ENCODE results near the gene TLE3. TPM values are rescaled to one million over a fixed set of nuclear protein-coding genes. Genes with fewer than 3 reads are reported as not detected.

TLE3 gene
- total RNA-seq, 1 experiment from 2014 or later, result 98.2 TPM

GRCh38 chr15:70013656-70014313, 83.9 kb downstream of the TLE3 start:
- Mint-ChIP-seq H3K36me3 (ENCODE audit: insufficient read depth in 1 of 3, low read depth in 3 of 3) (0 out of 7 replicates have a peak, but pooled peaks cover 0 to 4% (median 0%) of the 10 kb centered on the region in 3 experiments), H3K27me3 (ENCODE audit: low read depth) (peaks cover 18% of the 10 kb centered on the region)
- H3K14ac ChIP-seq (ENCODE audit: insufficient read depth, low read length), result no peak overlapping the region

More at GRCh38 chr15:70013656-70014313, 83.9 kb downstream of the TLE3 start:
- no peak overlapping the region for H2BK20ac ChIP-seq (ENCODE audit: low read depth, low read length, poor library complexity, severe bottlenecking)
- H3K27me3 ChIP-seq (ENCODE audit: insufficient read depth, low read length), result no peaks in the 10 kb centered on the region
- no peaks in the 10 kb centered on the region for H3K79me2 ChIP-seq (ENCODE audit: insufficient read depth, low read length)
- H3K4me1 Mint-ChIP-seq, result peaks cover 30 to 39% of the 10 kb centered on the region in 2 experiments
- H2BK5ac ChIP-seq (ENCODE audit: insufficient read length, low read length), result no peak overlapping the region
- no peak for DNase-seq
- no peak overlapping the region for H4K91ac ChIP-seq (ENCODE audit: insufficient read length, low read depth, low read length)
- no peak overlapping the region for H3K9ac ChIP-seq (ENCODE audit: extremely low read depth, insufficient read length, low read length)
- H3K23me2 ChIP-seq (ENCODE audit: insufficient read length, low read depth, low read length, poor library complexity, severe bottlenecking), result no peaks in the 10 kb centered on the region
- H2BK15ac ChIP-seq (ENCODE audit: low read depth, low read length), result no peak overlapping the region
- H3K18ac ChIP-seq (ENCODE audit: insufficient read length, low read depth, low read length), result no peak overlapping the region
- no peak for TF ChIP-seq CTCF (conservative IDR thresholded peaks at IDR 0.05)
- no peak overlapping the region for H3K27ac Mint-ChIP-seq
- no peak overlapping the region for H3K23ac ChIP-seq (ENCODE audit: insufficient read length, low read depth, low read length)
- no peak overlapping the region for H2BK120ac ChIP-seq (ENCODE audit: low read depth, low read length, poor library complexity, severe bottlenecking)
- H3K9me3 Mint-ChIP-seq, result no peaks in the 10 kb centered on the region; a peak in 2 of 5 replicates
- H3K79me1 ChIP-seq (ENCODE audit: insufficient read depth, low read depth, low read length, poor library complexity, severe bottlenecking), result no peaks in the 10 kb centered on the region
- no CpG with 5 or more reads among the region's 8 CpGs for WGBS (ENCODE audit: extremely low coverage, insufficient read length, low lambda C conversion rate)
- no peak overlapping the region for H3K4me3 Mint-ChIP-seq
- no peak overlapping the region for H2BK12ac ChIP-seq (ENCODE audit: insufficient read length, low read depth, low read length)
- no peak overlapping the region for H3K56ac ChIP-seq (ENCODE audit: insufficient read length, low read depth, low read length)
- H3T11ph ChIP-seq (ENCODE audit: low read length), result no peak overlapping the region
- H4K20me1 ChIP-seq (ENCODE audit: control insufficient read depth, insufficient read depth, insufficient read length), result no peaks in the 10 kb centered on the region
- H3K4me1 ChIP-seq (ENCODE audit: insufficient read depth, low read length), result no peaks in the 10 kb centered on the region; the same call in 1 of the 2 replicates
- no peak overlapping the region for H3K4ac ChIP-seq (ENCODE audit: low read depth, low read length)
- no peak overlapping the region for H4K5ac ChIP-seq (ENCODE audit: insufficient read length, low read depth, low read length)
- H4K8ac ChIP-seq (replicated peaks; ENCODE audit: insufficient read length, low read depth, low read length), result no peak overlapping the region
- H2AFZ ChIP-seq (ENCODE audit: low read length), result no peak overlapping the region
- H3K27ac ChIP-seq (ENCODE audit: insufficient read length, low read depth, low read length), result no peak overlapping the region
- no peak overlapping the region for H2AK5ac ChIP-seq (ENCODE audit: insufficient read length, low read length)
- H3K4me2 ChIP-seq (ENCODE audit: insufficient read depth, insufficient read length, low read length), result no peak overlapping the region
- H3K9me3 ChIP-seq (ENCODE audit: control insufficient read depth, low read depth, low read length), result no peaks in the 10 kb centered on the region

All from H9 (cell line).